GM15510 (cell line): Measurements from ENCODE around the gene TMEM131.
A peak's percentile ranks its signal among the peaks of the same experiment; 100 is the strongest.

Experiments
- POLR2A ChIP-seq: IDR thresholded peaks from 3 replicates; pipeline ENCODE4 v1.6.1; 2011; ENCODE audit warnings: borderline replicate concordance; ENCODE audit not compliant: insufficient read length; ENCODE audit errors: extremely low read depth

The TMEM131 gene, protein sequence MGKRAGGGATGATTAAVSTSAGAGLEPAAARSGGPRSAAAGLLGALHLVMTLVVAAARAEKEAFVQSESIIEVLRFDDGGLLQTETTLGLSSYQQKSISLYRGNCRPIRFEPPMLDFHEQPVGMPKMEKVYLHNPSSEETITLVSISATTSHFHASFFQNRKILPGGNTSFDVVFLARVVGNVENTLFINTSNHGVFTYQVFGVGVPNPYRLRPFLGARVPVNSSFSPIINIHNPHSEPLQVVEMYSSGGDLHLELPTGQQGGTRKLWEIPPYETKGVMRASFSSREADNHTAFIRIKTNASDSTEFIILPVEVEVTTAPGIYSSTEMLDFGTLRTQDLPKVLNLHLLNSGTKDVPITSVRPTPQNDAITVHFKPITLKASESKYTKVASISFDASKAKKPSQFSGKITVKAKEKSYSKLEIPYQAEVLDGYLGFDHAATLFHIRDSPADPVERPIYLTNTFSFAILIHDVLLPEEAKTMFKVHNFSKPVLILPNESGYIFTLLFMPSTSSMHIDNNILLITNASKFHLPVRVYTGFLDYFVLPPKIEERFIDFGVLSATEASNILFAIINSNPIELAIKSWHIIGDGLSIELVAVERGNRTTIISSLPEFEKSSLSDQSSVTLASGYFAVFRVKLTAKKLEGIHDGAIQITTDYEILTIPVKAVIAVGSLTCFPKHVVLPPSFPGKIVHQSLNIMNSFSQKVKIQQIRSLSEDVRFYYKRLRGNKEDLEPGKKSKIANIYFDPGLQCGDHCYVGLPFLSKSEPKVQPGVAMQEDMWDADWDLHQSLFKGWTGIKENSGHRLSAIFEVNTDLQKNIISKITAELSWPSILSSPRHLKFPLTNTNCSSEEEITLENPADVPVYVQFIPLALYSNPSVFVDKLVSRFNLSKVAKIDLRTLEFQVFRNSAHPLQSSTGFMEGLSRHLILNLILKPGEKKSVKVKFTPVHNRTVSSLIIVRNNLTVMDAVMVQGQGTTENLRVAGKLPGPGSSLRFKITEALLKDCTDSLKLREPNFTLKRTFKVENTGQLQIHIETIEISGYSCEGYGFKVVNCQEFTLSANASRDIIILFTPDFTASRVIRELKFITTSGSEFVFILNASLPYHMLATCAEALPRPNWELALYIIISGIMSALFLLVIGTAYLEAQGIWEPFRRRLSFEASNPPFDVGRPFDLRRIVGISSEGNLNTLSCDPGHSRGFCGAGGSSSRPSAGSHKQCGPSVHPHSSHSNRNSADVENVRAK (N-terminal part only)

GRCh38 chr2:97995734-97996624 lies at the start of gene TMEM131:
TMEM131 (minus strand) TSS chr2:97995948; CDS start chr2:97995662, 286 bp downstream.
- TF ChIP-seq POLR2A, result peak; percentile 85

GRCh38 chr2:98043101-98043500 lies 47.4 kb upstream of the TMEM131 start:
- TF ChIP-seq POLR2A, result no peak

DNA sequence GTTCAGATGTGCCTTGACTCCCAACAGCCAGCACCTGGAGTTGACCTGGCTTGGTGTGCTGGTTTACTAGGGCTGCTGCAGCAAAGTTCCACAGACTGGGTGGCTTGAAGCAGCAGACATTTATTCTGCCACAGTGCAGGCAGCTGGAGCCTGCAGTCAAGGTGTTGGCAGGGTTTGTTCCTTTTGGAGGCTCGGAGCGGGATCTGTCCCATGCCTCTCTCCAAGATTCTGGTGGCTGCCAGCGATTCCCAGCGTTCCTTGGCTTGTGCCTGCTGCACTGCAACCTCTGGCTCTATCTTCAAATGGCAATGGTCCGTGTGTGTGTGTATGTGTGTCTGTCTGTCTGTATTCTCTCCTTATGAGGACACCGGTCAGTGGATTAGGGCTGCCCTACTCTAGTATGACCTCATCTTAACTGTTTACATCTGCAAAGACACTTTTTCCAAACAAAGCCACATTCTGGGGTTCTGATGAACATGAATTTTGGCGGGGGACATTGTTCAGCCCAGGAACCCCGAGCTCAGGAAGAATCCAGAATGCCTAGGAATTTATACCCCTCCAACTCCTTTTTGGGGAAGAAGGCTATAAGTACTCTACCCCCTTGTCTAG lies 44.7 kb upstream of the TMEM131 start:
- TF ChIP-seq POLR2A, result no peak

- TF ChIP-seq POLR2A, result no peak
Measured at GRCh38 chr2:98039085-98039756, 43.5 kb upstream of the TMEM131 start.

- TF ChIP-seq POLR2A, result no peak
Measured at GRCh38 chr2:98037666-98038336, 42.1 kb upstream of the TMEM131 start.

DNA sequence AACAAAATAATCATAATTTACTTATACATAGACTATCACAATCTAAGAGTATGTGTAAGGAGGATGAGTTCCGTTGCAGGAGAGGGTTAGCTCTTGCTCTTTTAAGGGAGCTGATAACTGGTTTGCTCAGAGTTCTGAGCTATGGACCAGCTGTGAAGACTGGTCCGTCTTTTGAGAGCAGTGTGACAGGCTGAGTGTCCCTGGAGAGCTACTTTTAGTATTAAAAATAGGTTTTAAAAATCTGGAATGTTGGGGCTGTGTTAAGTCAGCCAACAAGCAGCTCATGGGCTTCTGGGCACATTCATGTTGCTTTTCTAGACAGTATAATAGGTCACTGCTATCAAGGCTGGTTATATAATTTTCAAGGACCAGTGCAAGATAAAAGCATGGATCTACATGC lies 41.5 kb upstream of the TMEM131 start:
- no peak for TF ChIP-seq POLR2A

DNA sequence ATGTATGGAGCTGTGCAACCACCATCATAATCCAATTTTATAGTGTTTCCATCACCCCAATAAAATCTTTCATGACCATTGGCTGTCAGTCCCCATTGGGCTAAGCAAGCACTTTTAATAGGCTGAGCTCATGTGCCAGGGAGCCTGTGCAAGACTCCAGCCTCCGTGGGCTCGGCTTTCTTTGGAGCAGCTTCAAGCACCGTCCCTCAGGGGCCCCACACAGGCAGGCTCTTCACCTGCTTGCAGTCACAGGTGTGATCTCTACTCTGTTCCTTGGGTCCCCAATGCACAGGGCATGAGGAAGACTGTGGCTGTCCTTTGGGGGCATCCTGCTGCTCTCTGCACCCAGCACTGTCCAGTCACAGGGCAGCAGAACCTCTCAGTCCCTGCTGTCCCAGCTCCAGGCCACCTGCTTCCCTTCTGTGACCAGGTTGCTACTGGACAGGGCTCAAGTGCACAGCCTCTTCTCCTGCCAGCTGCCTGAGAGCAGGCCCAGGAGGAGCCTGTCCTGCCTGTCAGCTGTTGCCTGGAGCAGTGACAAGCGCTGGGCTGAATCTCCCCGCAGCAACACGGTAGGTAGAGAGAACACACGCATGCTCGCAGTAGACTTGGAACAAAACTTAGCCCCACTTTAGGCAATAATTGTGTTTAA lies 40.7 kb upstream of the TMEM131 start:
- no peak for TF ChIP-seq POLR2A

GRCh38 chr2:98034745-98035144 lies 39.0 kb upstream of the TMEM131 start:
- TF ChIP-seq POLR2A, result no peak

GRCh38 chr2:98032086-98032485 lies 36.3 kb upstream of the TMEM131 start:
- no peak for TF ChIP-seq POLR2A

- no peak for TF ChIP-seq POLR2A
Measured at GRCh38 chr2:98029718-98030222, 34.0 kb upstream of the TMEM131 start.

DNA sequence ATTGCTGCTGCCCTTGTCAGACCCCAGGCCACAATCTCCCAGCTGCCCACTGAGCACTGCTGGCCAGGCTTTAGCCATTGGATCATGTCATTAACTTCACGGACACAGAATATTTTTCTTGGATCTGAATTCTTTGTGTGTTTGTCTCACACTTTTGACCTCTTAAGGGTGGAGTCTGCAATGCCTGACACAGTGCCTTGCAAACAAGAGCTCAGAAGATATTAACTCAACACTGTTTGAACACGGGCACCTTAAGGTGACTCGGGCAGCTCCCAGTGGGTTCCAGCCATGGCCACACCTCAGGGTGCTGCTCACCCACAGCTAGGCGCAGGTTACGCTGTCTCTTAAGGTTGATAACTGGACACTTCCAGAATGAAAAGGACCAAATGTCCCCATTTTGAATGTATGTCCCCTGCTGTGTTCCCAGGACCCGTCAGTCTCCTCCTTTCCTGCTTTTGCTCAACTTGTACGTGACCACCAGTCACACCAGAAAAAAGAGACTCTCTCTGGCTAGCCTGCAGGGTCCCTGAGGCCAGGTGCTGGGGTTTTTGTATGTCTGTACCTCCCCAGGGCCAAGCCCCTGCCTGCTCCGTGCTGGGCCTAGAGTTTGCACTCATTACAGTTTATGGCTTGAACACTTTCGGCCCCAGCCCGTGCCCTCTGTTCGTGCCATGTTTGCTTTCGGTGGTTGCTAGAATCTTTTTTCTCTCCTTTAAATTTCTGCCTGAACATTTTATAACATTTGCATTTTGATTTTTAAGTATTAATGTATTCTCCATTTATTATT lies 33.4 kb upstream of the TMEM131 start:
- TF ChIP-seq POLR2A, result no peak

GRCh38 chr2:98028101-98028561 lies 32.4 kb upstream of the TMEM131 start:
- TF ChIP-seq POLR2A, result no peak
